Renal pelvis (tissue), 4 donors: ENCODE measurements around the gene VAT1. TPM values are rescaled to one million over a fixed set of nuclear protein-coding genes. Genes with fewer than 3 reads are reported as not detected.
"Not testable (repeated sequence)": the region's sequence is repeated elsewhere in the genome, so short reads cannot be mapped to it uniquely, and the experiment has no call there.

Experiments used
- DNase-seq: peaks from one replicate; pipeline ENCODE4 v3.0.0-alpha.2; 2013
- polyA plus RNA-seq, 3 donors: library from polyadenylated mRNA; unstranded; fragments of 120-200 nt; gene quantifications; one replicate each; pipeline ENCODE4 v1.2.1, GENCODE V29; 2013; ENCODE audit not compliant: insufficient read length in 3 of 3

Gene VAT1
- polyA plus RNA-seq, 3 donors, result 126 to 138 (median 131) TPM

GRCh38 chr17:43013296-43013695, 8.9 kb downstream of the VAT1 start:
- DNase-seq, result no peak

GRCh38 chr17:43011728-43012472, 10.3 kb downstream of the VAT1 start:
- DNase-seq, result no peak

- DNase-seq, result no peak
Observed at GRCh38 chr17:43010667-43011308, 11.4 kb downstream of the VAT1 start.

- DNase-seq, result no peak
Observed at GRCh38 chr17:43006639-43007551, 15.3 kb downstream of the VAT1 start, which contains the start of gene IFI35. IFI35 (plus strand) TSS chr17:43006784; CDS start chr17:43006948, 164 bp downstream.

GRCh38 chr17:43003542-43004172, 18.5 kb downstream of the VAT1 start:
- no peak for DNase-seq

- not testable (repeated sequence) for DNase-seq
Observed at GRCh38 chr17:43000894-43001293, 21.3 kb downstream of the VAT1 start.

GRCh38 chr17:42999003-42999525, 23.1 kb downstream of the VAT1 start:
- no peak for DNase-seq

- peak; percentile 100 for DNase-seq
Observed at GRCh38 chr17:42997984-42998938, 23.9 kb downstream of the VAT1 start, which contains the start of gene RPL27. RPL27 (plus strand) TSS chr17:42998419; CDS start chr17:42998751, 332 bp downstream.

GRCh38 chr17:42997390-42997983, 24.7 kb downstream of the VAT1 start:
- DNase-seq, result no peak

GRCh38 chr17:42993913-42994312, 28.3 kb downstream of the VAT1 start:
- not testable (repeated sequence) for DNase-seq

- DNase-seq, result no peak
Observed at GRCh38 chr17:42992872-42993271, 29.3 kb downstream of the VAT1 start.

- DNase-seq, result no peak
Observed at GRCh38 chr17:42991471-42991870, 30.7 kb downstream of the VAT1 start.

GRCh38 chr17:42989726-42990652, 32.2 kb downstream of the VAT1 start:
- DNase-seq, result no peak

GRCh38 chr17:42989141-42989540, 33.0 kb downstream of the VAT1 start:
- DNase-seq, result no peak

GRCh38 chr17:42985225-42985624, 37.0 kb downstream of the VAT1 start:
- DNase-seq, result no peak

- no peak for DNase-seq
Observed at GRCh38 chr17:42982266-42982665, 39.9 kb downstream of the VAT1 start.

GRCh38 chr17:42980766-42981397, 41.3 kb downstream of the VAT1 start:
- DNase-seq, result peak; percentile 41

GRCh38 chr17:42980274-42980765, 41.9 kb downstream of the VAT1 start, which contains the start of gene RUNDC1:
RUNDC1 (plus strand) TSS chr17:42980565; CDS start chr17:42980577, 12 bp downstream.
- DNase-seq, result peak; percentile 92
